ENCODE data around the gene ARHGEF39.

DNA sequence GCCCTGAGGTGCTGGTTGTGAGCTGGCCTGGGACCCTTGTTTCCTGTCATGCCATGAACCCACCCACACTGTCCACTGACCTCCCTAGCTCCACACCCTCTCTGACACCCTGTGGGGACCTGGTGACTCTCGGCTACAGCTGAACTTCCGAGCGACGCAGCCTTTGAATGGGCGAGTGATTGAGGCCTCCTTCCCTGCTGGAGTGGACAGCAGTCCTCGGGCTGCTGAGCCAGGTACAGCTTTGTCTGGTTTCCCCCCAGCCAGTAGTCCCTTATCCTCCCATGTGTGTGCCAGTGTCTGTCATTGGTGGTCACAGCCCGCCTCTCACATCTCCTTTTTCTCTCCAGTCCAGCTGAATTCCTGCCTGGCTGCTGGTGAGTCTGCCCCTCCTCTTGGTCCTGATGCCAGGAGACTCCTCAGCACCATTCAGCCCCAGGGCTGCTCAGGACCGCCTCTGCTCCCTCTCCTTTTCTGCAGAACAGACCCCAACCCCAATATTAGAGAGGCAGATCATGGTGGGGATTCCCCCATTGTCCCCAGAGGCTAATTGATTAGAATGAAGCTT lies 14.9 kb upstream of the ARHGEF39 start:
- no peak for TF ChIP-seq GATA3 (IDR thresholded peaks at IDR 0.05; ENCODE audit: low read depth, low read length)
- no peak for TF ChIP-seq GATA2 (IDR thresholded peaks at IDR 0.05; ENCODE audit: low read depth, low read length)

Data from SH-SY5Y (cell line).